ENCODE results near the gene PLD2.
"Not testable (repeated sequence)": the region's sequence is repeated elsewhere in the genome, so short reads cannot be mapped to it uniquely, and the experiment has no call there.

PLD2 gene

DNA sequence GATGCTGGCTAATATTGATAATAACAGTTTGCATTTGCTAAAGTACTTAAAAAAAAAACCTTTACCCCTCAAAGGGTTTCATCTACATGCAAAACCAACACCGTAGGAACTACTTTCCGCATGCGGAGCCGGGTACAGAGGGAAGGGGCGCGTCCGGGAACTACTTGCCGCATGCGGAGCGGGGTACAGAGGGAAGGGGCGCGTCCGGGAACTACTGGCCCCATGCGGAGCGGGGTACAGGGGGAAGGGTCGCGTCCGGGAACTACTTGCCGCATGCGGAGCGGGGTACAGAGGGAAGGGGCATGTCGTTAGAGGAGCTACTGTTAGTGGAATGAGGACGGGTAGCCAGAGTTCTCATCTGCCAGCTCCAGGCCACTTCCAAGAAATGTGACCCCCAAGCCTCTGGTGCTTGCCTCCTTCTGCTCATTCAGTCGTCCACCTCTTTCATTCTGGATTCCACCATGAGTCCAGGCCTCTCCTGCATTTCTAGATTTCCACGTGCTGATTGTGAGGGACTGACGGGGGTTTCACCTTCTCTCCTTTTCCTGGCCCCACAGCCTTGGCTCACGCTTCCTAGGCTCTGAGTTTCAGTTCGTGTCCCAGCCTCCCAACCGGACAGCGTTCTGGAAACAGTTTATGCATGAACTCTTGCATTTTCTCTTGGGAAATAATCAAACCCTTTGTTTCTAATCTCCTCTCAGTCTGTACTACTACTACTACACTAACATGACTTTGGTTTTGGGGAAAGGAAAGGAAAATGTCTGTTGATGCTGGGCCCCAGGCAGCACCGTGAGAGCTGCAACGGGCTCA is 53.1 kb downstream of the PLD2 start:
- DNase-seq: no peak

DNA sequence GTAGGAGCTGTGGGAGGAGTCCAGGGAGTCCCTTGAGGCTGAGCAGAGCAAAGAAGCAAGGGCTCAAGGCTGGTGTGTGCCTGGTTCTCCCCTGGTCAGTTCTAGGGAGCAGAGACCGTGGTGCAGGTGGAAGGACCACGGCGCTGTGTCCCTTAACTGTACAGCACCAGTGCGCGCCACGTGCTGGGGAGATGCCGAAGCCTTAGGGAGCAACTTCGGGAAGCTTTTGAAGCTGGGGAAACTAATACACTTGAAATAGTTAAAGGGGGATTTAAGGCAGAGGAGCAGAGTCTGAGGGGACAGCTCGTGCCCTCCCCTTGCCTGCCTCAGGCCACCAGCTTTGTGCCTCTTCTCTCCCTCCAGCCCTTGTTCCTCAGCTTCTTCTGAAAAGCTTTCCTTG is 53.7 kb downstream of the PLD2 start:
- no peak for DNase-seq

- no peak for DNase-seq
These were observed 54.1 kb downstream of the PLD2 start for GRCh38 chr17:4861052-4861451.

DNA sequence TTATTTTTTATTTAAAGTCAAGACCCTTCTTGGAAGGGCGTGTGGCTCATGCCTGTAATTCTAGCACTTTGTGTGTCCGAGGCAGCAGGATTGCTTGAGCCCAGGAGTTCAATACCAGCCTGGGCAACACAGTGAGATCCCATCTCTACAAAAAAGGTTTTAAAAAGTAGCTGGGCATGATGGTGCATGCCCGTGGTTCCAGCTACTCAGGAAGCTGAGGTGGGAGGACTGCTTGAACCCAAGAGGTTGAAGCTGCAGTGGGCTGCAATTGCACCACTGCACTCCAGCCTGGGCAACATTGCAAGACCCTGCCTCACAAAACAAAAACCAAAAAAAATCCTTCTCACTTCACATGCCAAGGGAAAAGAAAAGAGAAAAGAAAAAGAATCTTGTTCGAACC is 55.8 kb downstream of the PLD2 start:
- DNase-seq: no peak

- no peak for DNase-seq
These were observed 56.4 kb downstream of the PLD2 start for GRCh38 chr17:4863321-4863720.

- not testable (repeated sequence) for DNase-seq
These were observed 60.6 kb downstream of the PLD2 start for GRCh38 chr17:4867535-4867934.

GRCh38 chr17:4869058-4869998 is 62.4 kb downstream of the PLD2 start:
- not testable (repeated sequence) for DNase-seq

GRCh38 chr17:4870855-4871254 is 63.9 kb downstream of the PLD2 start:
- DNase-seq: no peak

- DNase-seq: no peak
These were observed 65.8 kb downstream of the PLD2 start for GRCh38 chr17:4872786-4873185.

Data from GF-D8 (cell line).